ENCODE data around the gene TKTL1.

- TF ChIP-seq POLR2A (IDR thresholded peaks at IDR 0.05) (no peak), CTCF (IDR thresholded peaks at IDR 0.05) (no peak)
Measured at GRCh38 chrX:154357205-154357604, 61.6 kb downstream of the TKTL1 start.

Data from body of pancreas (tissue), 4 donors.